Cardiac fibroblast (primary cell): ENCODE results near the gene SYCE1L.
A peak's percentile ranks its signal among the peaks of the same experiment; 100 is the strongest.

ENCODE experiments used
- DNase-seq, 2 donors: peaks; one replicate each; pipeline versions ENCODE4 v3.0.0 to v3.0.0-alpha.2; 2010; ENCODE audit warnings: low read depth in 2 of 2
- H3K4me3 ChIP-seq, 2 donors: replicated peaks in 1 of 2; 1 replicate in 1 of 2; 2 replicates in 1 of 2; pipeline ENCODE4 v1.5.1; 2011; ENCODE audit warnings: low read depth in 2 of 2, low read length in 2 of 2, mild to moderate bottlenecking in 2 of 2, moderate library complexity in 1 of 2
- CTCF ChIP-seq: IDR thresholded peaks from one replicate; pipeline ENCODE4 v1.5.1; 2011; ENCODE audit warnings: low read depth, mild to moderate bottlenecking, low read length, inconsistent platforms

The SYCE1L gene

GRCh38 chr16:77250400-77250799 is 51.2 kb downstream of the SYCE1L start:
- DNase-seq = peak in 1 of 2 donors; percentile 67
- no peak for TF ChIP-seq CTCF
- no peak overlapping the region for H3K4me3 ChIP-seq
